GM12864 (cell line): ENCODE data around the gene INTS1.

Source experiments
- DNase-seq: peaks from one replicate; pipeline ENCODE4 v3.0.0-alpha.2; 2011; ENCODE audit warnings: low read depth
- H3K4me3 ChIP-seq: 2 replicates; pipeline ENCODE4 v1.5.1; 2011; ENCODE audit warnings: mild to moderate bottlenecking, low read depth, low read length, control low read depth
- CTCF ChIP-seq: IDR thresholded peaks from 2 replicates; pipeline ENCODE4 v1.5.1; 2011; ENCODE audit warnings: low read depth, mild to moderate bottlenecking, moderate library complexity, low read length, control low read depth, inconsistent platforms; ENCODE audit errors: missing control alignments

The INTS1 gene

GRCh38 chr7:1478480-1478879 is 25.7 kb downstream of the INTS1 start:
- H3K4me3 ChIP-seq = no peak overlapping the region
- DNase-seq = no peak
- no peak for TF ChIP-seq CTCF

GRCh38 chr7:1476859-1477258 is 27.3 kb downstream of the INTS1 start:
- no peak overlapping the region for H3K4me3 ChIP-seq
- no peak for DNase-seq
- TF ChIP-seq CTCF = no peak

- no peak for DNase-seq
- no peak for TF ChIP-seq CTCF
- no peak overlapping the region for H3K4me3 ChIP-seq
Measured at GRCh38 chr7:1475991-1476390, 28.2 kb downstream of the INTS1 start.

- no peak for DNase-seq
- H3K4me3 ChIP-seq = no peak overlapping the region
- no peak for TF ChIP-seq CTCF
Measured at GRCh38 chr7:1475393-1475792, 28.8 kb downstream of the INTS1 start.

- no peak for DNase-seq
- TF ChIP-seq CTCF = no peak
- no peak overlapping the region for H3K4me3 ChIP-seq
Measured at GRCh38 chr7:1474736-1475135, 29.5 kb downstream of the INTS1 start.

- peak; percentile 47 for DNase-seq
- no peak overlapping the region for H3K4me3 ChIP-seq
- peak; percentile 96 for TF ChIP-seq CTCF
Measured at GRCh38 chr7:1473864-1474512, 30.2 kb downstream of the INTS1 start.

GRCh38 chr7:1470901-1471300 is 33.3 kb downstream of the INTS1 start:
- DNase-seq = no peak
- no peak overlapping the region for H3K4me3 ChIP-seq
- no peak for TF ChIP-seq CTCF
